ENCODE results near the gene PHLPP1.

GRCh38 chr18:62948788-62949187 lies 233.4 kb downstream of the PHLPP1 start:
- TF ChIP-seq EZH2 (IDR thresholded peaks at IDR 0.05) (no peak), POLR2AphosphoS5 (IDR thresholded peaks at IDR 0.05; ENCODE audit: borderline replicate concordance, low read depth, low read length) (no peak), FOXP2 (optimal IDR thresholded peaks at IDR 0.05; ENCODE audit: control extremely low read depth, extremely low read length, insufficient read depth) (no peak)
